ENCODE measurements around the gene PTPRG. TPM values are rescaled to one million over a fixed set of nuclear protein-coding genes. Genes with fewer than 3 reads are reported as not detected.

PTPRG gene
- total RNA-seq, 1 experiment from 2014 or later: 32.1 TPM

DNA sequence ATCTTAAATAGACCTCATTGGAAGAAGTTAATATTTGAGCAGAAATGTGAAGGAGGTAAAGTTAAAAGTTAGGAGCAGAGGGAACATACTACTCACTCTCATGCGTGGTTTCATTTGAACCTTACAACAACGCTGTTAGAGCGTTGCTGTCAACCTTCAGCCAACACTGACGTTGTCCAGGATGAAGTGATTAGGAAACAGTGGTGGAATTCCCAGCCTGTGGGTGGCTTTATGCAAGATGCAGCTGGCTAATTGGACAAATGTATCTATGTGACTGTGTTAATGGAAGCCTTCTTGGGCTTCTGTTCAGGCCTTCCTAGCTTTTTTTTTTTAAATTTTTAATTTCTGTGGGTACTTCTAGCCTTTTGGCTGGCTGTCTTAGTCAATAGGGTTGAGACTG lies 40.5 kb downstream of the PTPRG start:
- Histone ChIP-seq H3K4me1 (ENCODE audit: control insufficient read depth in 1 of 2, insufficient read depth in 2 of 2, low read length in 2 of 2) (no peaks in the 10 kb centered on the region), H3K9ac (ENCODE audit: low read length) (no peak overlapping the region), H4K20me1 (ENCODE audit: insufficient read depth) (no peaks in the 10 kb centered on the region), H3K36me3 (ENCODE audit: control insufficient read depth in 1 of 2, insufficient read depth in 2 of 2, low read length in 2 of 2) (no peaks in the 10 kb centered on the region), H3K9me2 (ENCODE audit: insufficient read depth) (no peaks in the 10 kb centered on the region), H3K4me3 (replicated peaks in 1 of 2; ENCODE audit: low read depth in 1 of 2, low read length in 2 of 2) (no peak overlapping the region), H2AFZ (ENCODE audit: low read depth, low read length, poor library complexity, severe bottlenecking) (no peak overlapping the region), H3K4me2 (ENCODE audit: low read length) (no peak overlapping the region), H3K27ac (ENCODE audit: low read depth, low read length) (no peak overlapping the region), H3K79me2 (ENCODE audit: insufficient read depth, low read length) (peaks cover 19% of the 10 kb centered on the region; the same call in 1 of the 2 replicates), H3K27me3 (ENCODE audit: insufficient read depth, low read length) (no peaks in the 10 kb centered on the region), H3K9me3 (ENCODE audit: control insufficient read depth in 1 of 2, insufficient read depth in 1 of 2, low read depth in 1 of 2, low read length in 2 of 2) (no peaks in the 10 kb centered on the region)
- CTCF ChIA-PET: no interaction called here
- RAD21 ChIA-PET (ENCODE audit: low non-redundant PET in 1 of 2, low total read pairs in 2 of 2, uncharacterized antibody in 2 of 2, unreplicated experiment in 2 of 2): no interaction called here
- ATAC-seq: no peak
- no TSS peak for BruUV-seq (replicated peaks)
- no peak for TF ChIP-seq EGR1 (IDR thresholded peaks at IDR 0.05; ENCODE audit: low read depth)
- no peak for TF ChIP-seq CTCF (IDR thresholded peaks at IDR 0.05 in 2 of 3, conservative IDR thresholded peaks at IDR 0.05 in 1 of 3; ENCODE audit: borderline replicate concordance in 1 of 3, insufficient read depth in 1 of 3, low read depth in 2 of 3, low read length in 2 of 3)
- no peak for TF ChIP-seq YY1 (IDR thresholded peaks at IDR 0.05; ENCODE audit: extremely low read depth, insufficient replicate concordance, low read depth, low read length)
- TF ChIP-seq POLR2A (IDR thresholded peaks at IDR 0.05; ENCODE audit: borderline replicate concordance, extremely low read depth, insufficient read depth, insufficient read length): no peak
- TF ChIP-seq, protein P1, sequence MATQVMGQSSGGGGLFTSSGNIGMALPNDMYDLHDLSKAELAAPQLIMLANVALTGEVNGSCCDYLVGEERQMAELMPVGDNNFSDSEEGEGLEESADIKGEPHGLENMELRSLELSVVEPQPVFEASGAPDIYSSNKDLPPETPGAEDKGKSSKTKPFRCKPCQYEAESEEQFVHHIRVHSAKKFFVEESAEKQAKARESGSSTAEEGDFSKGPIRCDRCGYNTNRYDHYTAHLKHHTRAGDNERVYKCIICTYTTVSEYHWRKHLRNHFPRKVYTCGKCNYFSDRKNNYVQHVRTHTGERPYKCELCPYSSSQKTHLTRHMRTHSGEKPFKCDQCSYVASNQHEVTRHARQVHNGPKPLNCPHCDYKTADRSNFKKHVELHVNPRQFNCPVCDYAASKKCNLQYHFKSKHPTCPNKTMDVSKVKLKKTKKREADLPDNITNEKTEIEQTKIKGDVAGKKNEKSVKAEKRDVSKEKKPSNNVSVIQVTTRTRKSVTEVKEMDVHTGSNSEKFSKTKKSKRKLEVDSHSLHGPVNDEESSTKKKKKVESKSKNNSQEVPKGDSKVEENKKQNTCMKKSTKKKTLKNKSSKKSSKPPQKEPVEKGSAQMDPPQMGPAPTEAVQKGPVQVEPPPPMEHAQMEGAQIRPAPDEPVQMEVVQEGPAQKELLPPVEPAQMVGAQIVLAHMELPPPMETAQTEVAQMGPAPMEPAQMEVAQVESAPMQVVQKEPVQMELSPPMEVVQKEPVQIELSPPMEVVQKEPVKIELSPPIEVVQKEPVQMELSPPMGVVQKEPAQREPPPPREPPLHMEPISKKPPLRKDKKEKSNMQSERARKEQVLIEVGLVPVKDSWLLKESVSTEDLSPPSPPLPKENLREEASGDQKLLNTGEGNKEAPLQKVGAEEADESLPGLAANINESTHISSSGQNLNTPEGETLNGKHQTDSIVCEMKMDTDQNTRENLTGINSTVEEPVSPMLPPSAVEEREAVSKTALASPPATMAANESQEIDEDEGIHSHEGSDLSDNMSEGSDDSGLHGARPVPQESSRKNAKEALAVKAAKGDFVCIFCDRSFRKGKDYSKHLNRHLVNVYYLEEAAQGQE (IDR thresholded peaks at IDR 0.05; ENCODE audit: low read depth): no peak
- DNase-seq (ENCODE audit: low read depth, low spot score): no peak
- POLR2A ChIA-PET: no interaction called here
- intact Hi-C loops (cut with micrococcal nuclease): no loop called here
